Amniotic epithelial cell (primary cell): ENCODE results near the gene SLC44A1.
A peak's percentile ranks its signal among the peaks of the same experiment; 100 is the strongest.

Experiments
- DNase-seq: peaks from one replicate; pipeline ENCODE4 v3.0.0-alpha.2; 2010; ENCODE audit warnings: low read depth

The SLC44A1 gene

GRCh38 chr9:105393576-105394344, 149.3 kb downstream of the SLC44A1 start:
- no peak for DNase-seq

- DNase-seq: no peak
Measured at GRCh38 chr9:105396441-105396840, 152.0 kb downstream of the SLC44A1 start.

GRCh38 chr9:105396901-105397300, 152.4 kb downstream of the SLC44A1 start:
- DNase-seq: no peak

- no peak for DNase-seq
Measured at GRCh38 chr9:105399117-105399516, 154.7 kb downstream of the SLC44A1 start.

GRCh38 chr9:105401651-105402050, 157.2 kb downstream of the SLC44A1 start:
- DNase-seq: peak; percentile 48

- no peak for DNase-seq
Measured at GRCh38 chr9:105403552-105404248, 159.2 kb downstream of the SLC44A1 start.

- DNase-seq: peak; percentile 51
Measured at GRCh38 chr9:105405514-105406131, 161.2 kb downstream of the SLC44A1 start.

- DNase-seq: no peak
Measured at GRCh38 chr9:105406369-105406768, 161.9 kb downstream of the SLC44A1 start.

- peak; percentile 62 for DNase-seq
Measured at GRCh38 chr9:105413525-105413924, 169.1 kb downstream of the SLC44A1 start.

- DNase-seq: peak; percentile 39
Measured at GRCh38 chr9:105414947-105415661, 170.7 kb downstream of the SLC44A1 start.

- no peak for DNase-seq
Measured at GRCh38 chr9:105415662-105415980, 171.2 kb downstream of the SLC44A1 start.

- DNase-seq: no peak
Measured at GRCh38 chr9:105416840-105417239, 172.4 kb downstream of the SLC44A1 start.

GRCh38 chr9:105418588-105419500, 174.4 kb downstream of the SLC44A1 start:
- DNase-seq: peak; percentile 38

- DNase-seq: no peak
Measured at GRCh38 chr9:105419816-105420597, 175.6 kb downstream of the SLC44A1 start.

GRCh38 chr9:105421154-105421553, 176.7 kb downstream of the SLC44A1 start:
- DNase-seq: no peak

- DNase-seq: no peak
Measured at GRCh38 chr9:105421864-105422263, 177.4 kb downstream of the SLC44A1 start.

- DNase-seq: no peak
Measured at GRCh38 chr9:105425816-105426433, 181.5 kb downstream of the SLC44A1 start.

- no peak for DNase-seq
Measured at GRCh38 chr9:105426657-105427056, 182.2 kb downstream of the SLC44A1 start.

- DNase-seq: no peak
Measured at GRCh38 chr9:105431424-105432246, 187.2 kb downstream of the SLC44A1 start.
